ENCODE data around the gene SEM1. TPM values are rescaled to one million over a fixed set of nuclear protein-coding genes. Genes with fewer than 3 reads are reported as not detected.
"Not testable (repeated sequence)": the region's sequence is repeated elsewhere in the genome, so short reads cannot be mapped to it uniquely, and the experiment has no call there.

Gene SEM1
- total and polyA plus RNA-seq, 2 experiments from 2014 or later: 26.8 to 288 TPM

- no peaks in the 10 kb centered on the region for H4K20me1 ChIP-seq (ENCODE audit: insufficient read depth, poor library complexity, severe bottlenecking)
- H3K36me3 ChIP-seq (replicated peaks; ENCODE audit: insufficient read depth, low read depth): no peaks in the 10 kb centered on the region
- H3K4me3 ChIP-seq: no peak overlapping the region
- no peaks in the 10 kb centered on the region for H3K4me1 ChIP-seq (ENCODE audit: insufficient read depth)
- no peaks in the 10 kb centered on the region for H3K79me2 ChIP-seq
- H3K27ac ChIP-seq: no peak overlapping the region
- H2AFZ ChIP-seq: no peak overlapping the region
- WGBS (ENCODE audit: low lambda C conversion rate, missing lambda C conversion rate): 77% methylated on average over 1 of the region's 1 CpG
- no peak for TF ChIP-seq CTCF (IDR thresholded peaks at IDR 0.05; ENCODE audit: poor library complexity)
- TF ChIP-seq EZH2phosphoT487 (IDR thresholded peaks at IDR 0.05; ENCODE audit: low read depth, severe bottlenecking, unreplicated experiment): no peak
- no peak for TF ChIP-seq EZH2 (IDR thresholded peaks at IDR 0.05; ENCODE audit: borderline replicate concordance)
- H3K4me2 ChIP-seq: no peak overlapping the region
- no peaks in the 10 kb centered on the region for H3K9me2 ChIP-seq (replicated peaks; ENCODE audit: insufficient read depth)
- no peaks in the 10 kb centered on the region for H3K27me3 ChIP-seq
- DNase-seq (ENCODE audit: low spot score): no peak
- no peaks in the 10 kb centered on the region for H3K9me3 ChIP-seq (ENCODE audit: low read depth)
These were observed 59.7 kb downstream of the SEM1 start for GRCh38 chr7:96649981-96650380.

GRCh38 chr7:96648784-96649183, 60.9 kb downstream of the SEM1 start:
- Histone ChIP-seq H3K9me3 (ENCODE audit: low read depth) (no peaks in the 10 kb centered on the region), H3K27me3 (no peaks in the 10 kb centered on the region), H3K4me3 (no peak overlapping the region), H3K27ac (no peak overlapping the region), H3K9me2 (replicated peaks; ENCODE audit: insufficient read depth) (no peaks in the 10 kb centered on the region), H4K20me1 (ENCODE audit: insufficient read depth, poor library complexity, severe bottlenecking) (no peaks in the 10 kb centered on the region), H2AFZ (no peak overlapping the region), H3K4me2 (no peak overlapping the region), H3K79me2 (no peaks in the 10 kb centered on the region), H3K36me3 (replicated peaks; ENCODE audit: insufficient read depth, low read depth) (no peaks in the 10 kb centered on the region), H3K4me1 (ENCODE audit: insufficient read depth) (no peaks in the 10 kb centered on the region)
- WGBS (ENCODE audit: low lambda C conversion rate, missing lambda C conversion rate): 85% methylated on average over 8 of the region's 8 CpGs
- TF ChIP-seq EZH2 (IDR thresholded peaks at IDR 0.05; ENCODE audit: borderline replicate concordance) (no peak), EZH2phosphoT487 (IDR thresholded peaks at IDR 0.05; ENCODE audit: low read depth, severe bottlenecking, unreplicated experiment) (no peak), CTCF (IDR thresholded peaks at IDR 0.05; ENCODE audit: poor library complexity) (no peak)
- no peak for DNase-seq (ENCODE audit: low spot score)

- no peak overlapping the region for H2AFZ ChIP-seq
- TF ChIP-seq EZH2 (IDR thresholded peaks at IDR 0.05; ENCODE audit: borderline replicate concordance): no peak
- TF ChIP-seq EZH2phosphoT487 (IDR thresholded peaks at IDR 0.05; ENCODE audit: low read depth, severe bottlenecking, unreplicated experiment): no peak
- TF ChIP-seq CTCF (IDR thresholded peaks at IDR 0.05; ENCODE audit: poor library complexity): no peak
- H3K9me3 ChIP-seq (ENCODE audit: low read depth): no peaks in the 10 kb centered on the region
- H3K9me2 ChIP-seq (replicated peaks; ENCODE audit: insufficient read depth): no peaks in the 10 kb centered on the region
- DNase-seq (ENCODE audit: low spot score): no peak
- no peaks in the 10 kb centered on the region for H3K36me3 ChIP-seq (replicated peaks; ENCODE audit: insufficient read depth, low read depth)
- H3K4me3 ChIP-seq: no peak overlapping the region
- H3K27me3 ChIP-seq: no peaks in the 10 kb centered on the region
- H3K4me1 ChIP-seq (ENCODE audit: insufficient read depth): no peaks in the 10 kb centered on the region
- H4K20me1 ChIP-seq (ENCODE audit: insufficient read depth, poor library complexity, severe bottlenecking): no peaks in the 10 kb centered on the region
- 65% methylated on average over 3 of the region's 3 CpGs for WGBS (ENCODE audit: low lambda C conversion rate, missing lambda C conversion rate)
- no peak overlapping the region for H3K27ac ChIP-seq
- no peaks in the 10 kb centered on the region for H3K79me2 ChIP-seq
- H3K4me2 ChIP-seq: no peak overlapping the region
These were observed 61.9 kb downstream of the SEM1 start for GRCh38 chr7:96647733-96648132.

GRCh38 chr7:96645084-96645483, 64.6 kb downstream of the SEM1 start:
- H3K4me2 ChIP-seq: no peak overlapping the region
- H3K27me3 ChIP-seq: no peaks in the 10 kb centered on the region
- H3K9me2 ChIP-seq (replicated peaks; ENCODE audit: insufficient read depth): no peaks in the 10 kb centered on the region
- WGBS (ENCODE audit: low lambda C conversion rate, missing lambda C conversion rate): 92% methylated on average over 3 of the region's 3 CpGs
- TF ChIP-seq EZH2phosphoT487 (IDR thresholded peaks at IDR 0.05; ENCODE audit: low read depth, severe bottlenecking, unreplicated experiment) (no peak), EZH2 (IDR thresholded peaks at IDR 0.05; ENCODE audit: borderline replicate concordance) (no peak), CTCF (IDR thresholded peaks at IDR 0.05; ENCODE audit: poor library complexity) (no peak)
- H3K27ac ChIP-seq: no peak overlapping the region
- DNase-seq (ENCODE audit: low spot score): no peak
- H3K79me2 ChIP-seq: no peaks in the 10 kb centered on the region
- H3K9me3 ChIP-seq (ENCODE audit: low read depth): no peaks in the 10 kb centered on the region
- no peaks in the 10 kb centered on the region for H3K4me1 ChIP-seq (ENCODE audit: insufficient read depth)
- H3K4me3 ChIP-seq: no peak overlapping the region
- H3K36me3 ChIP-seq (replicated peaks; ENCODE audit: insufficient read depth, low read depth): no peaks in the 10 kb centered on the region
- H4K20me1 ChIP-seq (ENCODE audit: insufficient read depth, poor library complexity, severe bottlenecking): no peaks in the 10 kb centered on the region
- no peak overlapping the region for H2AFZ ChIP-seq

- not testable (repeated sequence) for H3K79me2 ChIP-seq; H2AFZ ChIP-seq; H3K27me3 ChIP-seq; H3K27ac ChIP-seq; H4K20me1 ChIP-seq (ENCODE audit: insufficient read depth, poor library complexity, severe bottlenecking); H3K9me2 ChIP-seq (replicated peaks; ENCODE audit: insufficient read depth); H3K4me3 ChIP-seq; H3K36me3 ChIP-seq (replicated peaks; ENCODE audit: insufficient read depth, low read depth); DNase-seq (ENCODE audit: low spot score); H3K9me3 ChIP-seq (ENCODE audit: low read depth); H3K4me2 ChIP-seq; H3K4me1 ChIP-seq (ENCODE audit: insufficient read depth)
- 95% methylated on average over 4 of the region's 4 CpGs for WGBS (ENCODE audit: low lambda C conversion rate, missing lambda C conversion rate)
These were observed 66.2 kb downstream of the SEM1 start for GRCh38 chr7:96643436-96643835.
